ENCODE results near the gene SHB. TPM values are rescaled to one million over a fixed set of nuclear protein-coding genes. Genes with fewer than 3 reads are reported as not detected.

SHB gene
- total RNA-seq, 1 experiment from 2014 or later: 23.8 TPM

DNA sequence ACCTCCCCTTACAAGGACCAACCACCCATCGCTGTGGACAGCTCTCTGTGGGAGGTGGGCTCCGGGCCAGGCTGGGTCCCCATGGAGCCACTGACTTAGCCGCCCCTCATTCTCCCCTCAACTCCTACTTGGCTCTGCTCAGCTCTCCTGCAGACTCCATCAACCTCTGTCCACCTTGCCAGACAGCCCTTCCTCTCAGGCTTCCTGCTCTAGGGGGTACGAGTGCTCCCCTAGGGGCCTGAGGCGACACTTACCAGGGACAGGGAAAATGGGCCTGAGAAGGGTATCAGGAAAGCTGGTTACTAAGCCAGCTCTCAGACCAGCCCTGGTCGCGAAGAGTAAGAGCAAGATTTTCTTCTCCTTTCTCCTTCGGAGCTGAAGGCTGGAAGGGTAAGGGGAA is 43.9 kb downstream of the SHB start:
- intact Hi-C loops (cut with micrococcal nuclease; ENCODE audit: unreplicated experiment): no loop called here
- no TSS peak for BruUV-seq (replicated peaks)
- Histone ChIP-seq H3K4me1 (replicated peaks; ENCODE audit: insufficient read depth) (peaks cover 97% of the 10 kb centered on the region), H3K36me3 (ENCODE audit: low read depth) (no peaks in the 10 kb centered on the region), H3K4me3 (peak overlapping the region; percentile 13; the same call in 1 of the 2 replicates), H3F3A (ENCODE audit: insufficient read depth, low read depth) (peaks cover 72% of the 10 kb centered on the region), H3K79me2 (ENCODE audit: low read depth) (peaks cover 89% of the 10 kb centered on the region), H3K4me2 (peak overlapping the region; percentile 75), H3K27ac (peak overlapping the region; percentile 93), H2AFZ (no peak overlapping the region), H4K20me1 (ENCODE audit: insufficient read depth) (peaks cover 4% of the 10 kb centered on the region; the same call in 1 of the 2 replicates), H3K27me3 (ENCODE audit: insufficient read depth, low read depth) (no peaks in the 10 kb centered on the region), H3K9me3 (ENCODE audit: insufficient read depth, low read depth) (no peaks in the 10 kb centered on the region), H3K9me2 (ENCODE audit: insufficient read depth) (no peaks in the 10 kb centered on the region)
- TF ChIP-seq EZH2 (IDR thresholded peaks at IDR 0.05; ENCODE audit: low read depth) (no peak), CTCF (conservative IDR thresholded peaks at IDR 0.05) (no peak)
- ChIA-PET CTCF (interaction anchor here (0.7 kb wide), 1 partner anchor 8 kb away, joined by 3 read pairs; no protein-coding TSS in a partner anchor), POLR2A (ENCODE audit: unreplicated experiment) (no interaction called here)
- no peak for DNase-seq

- intact Hi-C loops (cut with micrococcal nuclease; ENCODE audit: unreplicated experiment): loop anchor here (1.0 kb wide), 1 partner anchor 22 kb away; no protein-coding TSS in a partner anchor
- Histone ChIP-seq H3K9me2 (ENCODE audit: insufficient read depth) (no peaks in the 10 kb centered on the region), H3K9me3 (ENCODE audit: insufficient read depth, low read depth) (no peaks in the 10 kb centered on the region), H3K79me2 (ENCODE audit: low read depth) (peaks cover 89% of the 10 kb centered on the region), H2AFZ (no peak overlapping the region), H4K20me1 (ENCODE audit: insufficient read depth) (peaks cover 4% of the 10 kb centered on the region; the same call in 1 of the 2 replicates), H3K27me3 (ENCODE audit: insufficient read depth, low read depth) (no peaks in the 10 kb centered on the region), H3K4me1 (replicated peaks; ENCODE audit: insufficient read depth) (peaks cover 100% of the 10 kb centered on the region), H3K4me2 (peak overlapping the region; percentile 75), H3K27ac (peak overlapping the region; percentile 93), H3K36me3 (ENCODE audit: low read depth) (no peaks in the 10 kb centered on the region), H3F3A (ENCODE audit: insufficient read depth, low read depth) (peaks cover 81% of the 10 kb centered on the region), H3K4me3 (no peak overlapping the region)
- TF ChIP-seq CTCF (conservative IDR thresholded peaks at IDR 0.05): no peak
- TF ChIP-seq EZH2 (IDR thresholded peaks at IDR 0.05; ENCODE audit: low read depth): no peak
- DNase-seq: peak; percentile 67 to 78
- no TSS peak for BruUV-seq (replicated peaks)
- POLR2A ChIA-PET (ENCODE audit: unreplicated experiment): interaction anchor here (1.1 kb wide), 1 partner anchor 23 kb away, joined by 6 read pairs; no protein-coding TSS in a partner anchor
- CTCF ChIA-PET: no interaction called here
Observed at GRCh38 chr9:38024036-38024681, 44.9 kb downstream of the SHB start.

DNA sequence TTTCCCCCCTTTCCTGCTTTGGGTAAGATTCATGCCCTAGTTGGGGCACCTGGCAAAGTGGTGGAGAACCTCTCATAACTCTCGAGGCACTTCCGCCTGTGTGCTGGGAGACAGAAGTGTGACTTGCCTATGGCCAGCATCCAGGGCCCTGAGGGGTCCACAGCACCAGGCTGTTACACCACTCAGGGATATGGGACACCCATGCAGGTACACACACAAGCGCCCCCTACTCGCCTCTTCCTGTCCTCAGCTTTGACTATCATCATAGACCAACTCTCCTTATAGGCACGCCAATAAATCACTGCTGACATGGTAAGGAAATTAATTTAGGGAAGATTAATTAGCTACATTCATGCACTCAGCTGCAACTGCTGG is 45.4 kb downstream of the SHB start:
- CTCF ChIA-PET: no interaction called here
- H2AFZ ChIP-seq: no peak overlapping the region
- no peaks in the 10 kb centered on the region for H3K9me2 ChIP-seq (ENCODE audit: insufficient read depth)
- no peaks in the 10 kb centered on the region for H3K27me3 ChIP-seq (ENCODE audit: insufficient read depth, low read depth)
- H3K9me3 ChIP-seq (ENCODE audit: insufficient read depth, low read depth): no peaks in the 10 kb centered on the region
- intact Hi-C loops (cut with micrococcal nuclease; ENCODE audit: unreplicated experiment): loop anchor here (1.0 kb wide), 1 partner anchor 23 kb away; no protein-coding TSS in a partner anchor
- peaks cover 4% of the 10 kb centered on the region; the same call in 1 of the 2 replicates for H4K20me1 ChIP-seq (ENCODE audit: insufficient read depth)
- TF ChIP-seq EZH2 (IDR thresholded peaks at IDR 0.05; ENCODE audit: low read depth) (no peak), CTCF (conservative IDR thresholded peaks at IDR 0.05) (no peak)
- POLR2A ChIA-PET (ENCODE audit: unreplicated experiment): interaction anchor here (1.1 kb wide), 1 partner anchor 24 kb away, joined by 6 read pairs; no protein-coding TSS in a partner anchor
- no peak for DNase-seq
- H3K79me2 ChIP-seq (ENCODE audit: low read depth): peaks cover 89% of the 10 kb centered on the region
- H3K36me3 ChIP-seq (ENCODE audit: low read depth): no peaks in the 10 kb centered on the region
- H3K4me2 ChIP-seq: peak overlapping the region; percentile 75
- peaks cover 78% of the 10 kb centered on the region for H3F3A ChIP-seq (ENCODE audit: insufficient read depth, low read depth)
- peaks cover 100% of the 10 kb centered on the region for H3K4me1 ChIP-seq (replicated peaks; ENCODE audit: insufficient read depth)
- BruUV-seq (replicated peaks): no TSS peak
- peak overlapping the region; percentile 93 for H3K27ac ChIP-seq
- H3K4me3 ChIP-seq: no peak overlapping the region
